Cardiac muscle cell (in vitro differentiated cells and primary cell): ENCODE data around the gene CDK4. TPM values are rescaled to one million over a fixed set of nuclear protein-coding genes. Genes with fewer than 3 reads are reported as not detected.

ENCODE experiments used
- DNase-seq, 2 donors: peaks; one replicate each; pipeline versions ENCODE4 v3.0.0 to v3.0.0-alpha.2; 2010 to 2017; ENCODE audit warnings: low read depth in 1 of 2, low spot score in 1 of 2
- H3K27ac ChIP-seq: fragments of 200-600 bp; sonication (generic); 2 replicates; pipeline ENCODE4 v1.5.1; 2016
- H3K27me3 ChIP-seq: fragments of 200-600 bp; sonication (generic); 2 replicates; pipeline ENCODE4 v1.6.0; 2016; ENCODE audit warnings: control low read depth
- H3K36me3 ChIP-seq: fragments of 200-600 bp; sonication (generic); 2 replicates; pipeline ENCODE4 v1.5.1; 2016; ENCODE audit warnings: control low read depth
- H3K4me1 ChIP-seq: fragments of 200-600 bp; sonication (generic); 2 replicates; pipeline ENCODE4 v1.8.1; 2017; ENCODE audit warnings: low read depth, mild to moderate bottlenecking, mixed run types
- H3K4me3 ChIP-seq: fragments of 200-600 bp; sonication (generic); 2 replicates; pipeline ENCODE4 v1.5.1; 2016; ENCODE audit warnings: mild to moderate bottlenecking
- H3K9me3 ChIP-seq: fragments of 200-600 bp; sonication (generic); 2 replicates; pipeline ENCODE4 v1.5.1; 2017; ENCODE audit warnings: low read depth, mild to moderate bottlenecking, control low read depth
- polyA plus RNA-seq: library from polyadenylated mRNA; unstranded; fragments of >200 nt; fragmentation: Nextera tagmentation; extraction: Ambion mirVana; gene quantifications from 2 replicates; pipeline ENCODE4 v1.2.1, GENCODE V29; 2016
- total RNA-seq: library from RNA; depleted of rRNA; stranded (reverse); fragments of >200 nt; gene quantifications from 2 replicates; pipeline ENCODE4 v1.2.3, GENCODE V29; 2016
- TF ChIP-seq, protein P1 (sequence below): IDR thresholded peaks from 2 replicates; pipeline ENCODE4 v1.5.1; 2012; ENCODE audit warnings: low read depth, mild to moderate bottlenecking, low read length

CDK4 gene
- total and polyA plus RNA-seq, 2 experiments from 2014 or later = 75.8 to 172 TPM

DNA sequence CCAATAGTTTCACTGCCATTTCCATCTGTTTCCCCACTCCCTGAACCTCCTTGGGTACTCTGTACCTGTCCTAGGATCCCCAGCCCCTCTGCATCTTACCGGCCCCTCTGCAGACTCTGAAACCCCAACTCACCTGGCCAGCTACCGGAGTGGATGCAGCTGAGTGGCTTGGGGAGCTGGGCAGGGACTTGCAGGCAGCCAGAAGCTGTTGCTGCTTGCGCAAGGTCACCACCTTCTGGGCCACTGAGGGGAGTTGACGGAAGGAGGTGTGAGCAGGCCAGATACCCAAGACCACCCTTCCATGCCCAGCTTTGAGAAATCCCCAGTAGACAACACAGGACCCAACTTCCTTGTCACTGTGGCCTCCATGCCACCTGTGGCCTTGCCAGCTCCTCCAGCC is 19.8 kb downstream of the CDK4 start:
- TF ChIP-seq, protein P1, sequence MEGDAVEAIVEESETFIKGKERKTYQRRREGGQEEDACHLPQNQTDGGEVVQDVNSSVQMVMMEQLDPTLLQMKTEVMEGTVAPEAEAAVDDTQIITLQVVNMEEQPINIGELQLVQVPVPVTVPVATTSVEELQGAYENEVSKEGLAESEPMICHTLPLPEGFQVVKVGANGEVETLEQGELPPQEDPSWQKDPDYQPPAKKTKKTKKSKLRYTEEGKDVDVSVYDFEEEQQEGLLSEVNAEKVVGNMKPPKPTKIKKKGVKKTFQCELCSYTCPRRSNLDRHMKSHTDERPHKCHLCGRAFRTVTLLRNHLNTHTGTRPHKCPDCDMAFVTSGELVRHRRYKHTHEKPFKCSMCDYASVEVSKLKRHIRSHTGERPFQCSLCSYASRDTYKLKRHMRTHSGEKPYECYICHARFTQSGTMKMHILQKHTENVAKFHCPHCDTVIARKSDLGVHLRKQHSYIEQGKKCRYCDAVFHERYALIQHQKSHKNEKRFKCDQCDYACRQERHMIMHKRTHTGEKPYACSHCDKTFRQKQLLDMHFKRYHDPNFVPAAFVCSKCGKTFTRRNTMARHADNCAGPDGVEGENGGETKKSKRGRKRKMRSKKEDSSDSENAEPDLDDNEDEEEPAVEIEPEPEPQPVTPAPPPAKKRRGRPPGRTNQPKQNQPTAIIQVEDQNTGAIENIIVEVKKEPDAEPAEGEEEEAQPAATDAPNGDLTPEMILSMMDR = no peak
- no peaks in the 10 kb centered on the region for H3K4me1 ChIP-seq
- peaks cover 99% of the 10 kb centered on the region for H3K27me3 ChIP-seq

GRCh38 chr12:57731411-57732080 is 20.6 kb downstream of the CDK4 start:
- Histone ChIP-seq H3K9me3 (no peaks in the 10 kb centered on the region), H3K36me3 (no peaks in the 10 kb centered on the region), H3K4me3 (no peak overlapping the region), H3K4me1 (no peaks in the 10 kb centered on the region), H3K27ac (no peak overlapping the region), H3K27me3 (peaks cover 99% of the 10 kb centered on the region)
- TF ChIP-seq, protein P1 = no peak
- DNase-seq = no peak

More for the DNA sequence above, 19.8 kb downstream of the CDK4 start:
- no peaks in the 10 kb centered on the region for H3K9me3 ChIP-seq
- H3K4me3 ChIP-seq = no peak overlapping the region
- no peaks in the 10 kb centered on the region for H3K36me3 ChIP-seq
- H3K27ac ChIP-seq = no peak overlapping the region
- DNase-seq = no peak

DNA sequence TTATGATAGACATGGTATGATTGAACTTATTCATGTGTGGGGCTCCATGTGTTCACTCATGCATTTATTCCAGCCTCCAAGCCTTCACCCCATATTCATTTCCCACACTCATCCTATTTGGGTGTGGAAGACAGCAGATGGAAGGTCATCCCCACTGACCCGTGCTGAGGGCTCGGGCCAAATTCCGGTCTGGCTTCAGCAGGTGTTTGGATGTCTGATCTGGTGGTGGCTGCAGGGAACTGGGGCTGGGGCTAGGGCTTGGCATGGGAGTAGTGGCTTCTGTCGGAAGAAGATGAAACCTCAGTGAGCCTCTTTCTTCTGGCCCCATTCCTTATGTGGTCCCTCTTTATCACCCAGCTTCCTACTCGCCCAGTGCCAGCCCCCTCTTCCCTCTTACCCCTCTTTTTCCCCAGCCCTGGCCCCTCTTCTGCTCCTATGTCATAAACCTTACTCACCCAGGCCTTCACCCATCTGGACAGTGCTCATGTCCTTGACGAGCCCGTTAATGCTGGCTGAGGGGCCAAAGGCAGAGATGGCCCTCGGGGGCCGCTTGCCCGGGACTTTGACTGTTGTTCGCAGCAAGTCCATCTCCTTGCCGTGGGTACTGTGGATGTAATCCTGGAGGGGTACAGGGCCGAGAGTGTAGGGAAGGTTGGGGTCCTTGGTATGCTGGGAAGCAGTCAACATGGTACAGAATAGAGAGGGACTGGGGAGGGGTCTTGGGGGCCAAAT is 21.6 kb downstream of the CDK4 start:
- H3K36me3 ChIP-seq = no peaks in the 10 kb centered on the region
- TF ChIP-seq, protein P1 = no peak
- no peak overlapping the region for H3K27ac ChIP-seq
- peaks cover 99% of the 10 kb centered on the region for H3K27me3 ChIP-seq
- DNase-seq = no peak
- no peak overlapping the region for H3K4me3 ChIP-seq
- peaks cover 4% of the 10 kb centered on the region for H3K4me1 ChIP-seq
- H3K9me3 ChIP-seq = no peaks in the 10 kb centered on the region

GRCh38 chr12:57729321-57729844 is 22.7 kb downstream of the CDK4 start:
- peaks cover 4% of the 10 kb centered on the region for H3K4me1 ChIP-seq
- no peak overlapping the region for H3K27ac ChIP-seq
- TF ChIP-seq, protein P1 = no peak
- peaks cover 99% of the 10 kb centered on the region for H3K27me3 ChIP-seq
- no peak for DNase-seq
- no peaks in the 10 kb centered on the region for H3K9me3 ChIP-seq
- H3K36me3 ChIP-seq = no peaks in the 10 kb centered on the region
- H3K4me3 ChIP-seq = no peak overlapping the region

DNA sequence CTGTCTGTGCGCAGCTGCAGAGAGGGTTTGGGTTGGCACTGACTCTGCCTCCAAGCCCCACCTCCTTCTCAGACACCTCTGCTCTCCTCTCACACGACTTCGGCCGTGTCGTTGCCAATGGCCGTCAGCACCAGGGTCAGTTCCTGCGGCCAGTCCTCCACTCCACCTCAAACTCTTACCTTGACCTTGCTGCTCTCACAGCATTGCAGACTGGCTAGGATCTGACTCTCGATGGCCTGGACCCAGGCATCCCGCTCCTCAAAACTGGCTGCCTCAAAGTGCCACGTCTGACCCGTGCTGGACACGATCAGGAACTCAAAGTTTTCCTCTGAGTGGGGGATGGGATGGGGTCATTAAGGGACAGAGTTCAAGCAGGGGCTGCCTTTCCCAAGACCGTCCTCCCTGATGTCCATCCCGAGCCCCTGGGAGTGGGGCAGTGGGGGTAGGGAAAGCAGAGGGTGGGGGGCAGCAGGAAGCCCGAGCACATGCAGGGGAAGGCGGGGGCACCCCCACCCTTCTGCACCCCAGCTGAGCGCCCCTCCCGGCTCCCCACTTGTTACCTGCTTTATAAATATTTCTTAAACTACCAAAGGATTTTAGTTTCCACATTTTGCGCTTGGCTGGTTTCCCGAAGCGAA is 24.2 kb downstream of the CDK4 start:
- Histone ChIP-seq H3K36me3 (no peaks in the 10 kb centered on the region), H3K4me3 (no peak overlapping the region), H3K9me3 (no peaks in the 10 kb centered on the region), H3K27me3 (peaks cover 98% of the 10 kb centered on the region), H3K27ac (no peak overlapping the region), H3K4me1 (peaks cover 4% of the 10 kb centered on the region)
- TF ChIP-seq, protein P1 = no peak
- DNase-seq = peak in 1 of 2 donors; percentile 77
